ENCODE measurements around the gene NOA1. TPM values are rescaled to one million over a fixed set of nuclear protein-coding genes. Genes with fewer than 3 reads are reported as not detected.

NOA1 gene
- total RNA-seq (ENCODE audit: low replicate concordance): 20.4 and 24.9 TPM in 2 replicates

GRCh38 chr4:56977321-56978012 lies at the start of gene NOA1:
NOA1 (minus strand) TSS chr4:56977606; CDS start chr4:56977585, 21 bp downstream.
- peak within 1 kb of the TSS; percentile 92 for H3K27ac Mint-ChIP-seq
- no peaks in the 10 kb centered on the region for H3K9me3 Mint-ChIP-seq
- Histone ChIP-seq H3K9ac (peak within 1 kb of the TSS; percentile 40), H3K36me3 (peaks cover 9% of the 10 kb centered on the region), H3K79me2 (ENCODE audit: low read depth) (peaks cover 72% of the 10 kb centered on the region), H3K4me3 (peak within 1 kb of the TSS; percentile 71), H2AFZ (replicated peaks) (peak within 1 kb of the TSS; percentile 87), H3K27ac (peak within 1 kb of the TSS; percentile 57), H3K27me3 (no peaks in the 10 kb centered on the region), H3K9me3 (ENCODE audit: low read depth) (no peaks in the 10 kb centered on the region), H4K20me1 (ENCODE audit: low read depth) (peaks cover 51% of the 10 kb centered on the region), H3K4me2 (peak within 1 kb of the TSS; percentile 91), H3F3A (ENCODE audit: low read depth) (peaks cover 15% of the 10 kb centered on the region), H3K4me1 (peaks cover 13% of the 10 kb centered on the region)
- DNase-seq (ENCODE audit: low spot score): peak; percentile 97
- peaks cover 8% of the 10 kb centered on the region for H3K27me3 Mint-ChIP-seq (ENCODE audit: insufficient read depth, low read depth)
- peak within 1 kb of the TSS; percentile 100 for H3K4me3 Mint-ChIP-seq
- no peak for TF ChIP-seq EZH2phosphoT487 (IDR thresholded peaks at IDR 0.05)
- TF ChIP-seq, protein P1, sequence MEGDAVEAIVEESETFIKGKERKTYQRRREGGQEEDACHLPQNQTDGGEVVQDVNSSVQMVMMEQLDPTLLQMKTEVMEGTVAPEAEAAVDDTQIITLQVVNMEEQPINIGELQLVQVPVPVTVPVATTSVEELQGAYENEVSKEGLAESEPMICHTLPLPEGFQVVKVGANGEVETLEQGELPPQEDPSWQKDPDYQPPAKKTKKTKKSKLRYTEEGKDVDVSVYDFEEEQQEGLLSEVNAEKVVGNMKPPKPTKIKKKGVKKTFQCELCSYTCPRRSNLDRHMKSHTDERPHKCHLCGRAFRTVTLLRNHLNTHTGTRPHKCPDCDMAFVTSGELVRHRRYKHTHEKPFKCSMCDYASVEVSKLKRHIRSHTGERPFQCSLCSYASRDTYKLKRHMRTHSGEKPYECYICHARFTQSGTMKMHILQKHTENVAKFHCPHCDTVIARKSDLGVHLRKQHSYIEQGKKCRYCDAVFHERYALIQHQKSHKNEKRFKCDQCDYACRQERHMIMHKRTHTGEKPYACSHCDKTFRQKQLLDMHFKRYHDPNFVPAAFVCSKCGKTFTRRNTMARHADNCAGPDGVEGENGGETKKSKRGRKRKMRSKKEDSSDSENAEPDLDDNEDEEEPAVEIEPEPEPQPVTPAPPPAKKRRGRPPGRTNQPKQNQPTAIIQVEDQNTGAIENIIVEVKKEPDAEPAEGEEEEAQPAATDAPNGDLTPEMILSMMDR (IDR thresholded peaks at IDR 0.05): no peak
- TF ChIP-seq EZH2 (IDR thresholded peaks at IDR 0.05): no peak
- peaks cover 21% of the 10 kb centered on the region for H3K36me3 Mint-ChIP-seq
- peaks cover 24% of the 10 kb centered on the region for H3K4me1 Mint-ChIP-seq

- Mint-ChIP-seq H3K9me3 (no peaks in the 10 kb centered on the region), H3K27ac (no peak overlapping the region), H3K36me3 (peaks cover 47% of the 10 kb centered on the region)
Observed at GRCh38 chr4:57023104-57023503, 45.7 kb upstream of the NOA1 start.

GRCh38 chr4:57020467-57021101 lies 43.2 kb upstream of the NOA1 start:
- Mint-ChIP-seq H3K4me3 (no peak overlapping the region), H3K27ac (no peak overlapping the region), H3K4me1 (no peaks in the 10 kb centered on the region), H3K9me3 (no peaks in the 10 kb centered on the region), H3K27me3 (ENCODE audit: insufficient read depth, low read depth) (no peaks in the 10 kb centered on the region), H3K36me3 (peaks cover 55% of the 10 kb centered on the region)
- H3K9me3 ChIP-seq (ENCODE audit: low read depth): no peaks in the 10 kb centered on the region
- H3K79me2 ChIP-seq (ENCODE audit: low read depth): no peaks in the 10 kb centered on the region
- no peaks in the 10 kb centered on the region for H4K20me1 ChIP-seq (ENCODE audit: low read depth)
- no peak overlapping the region for H2AFZ ChIP-seq (replicated peaks)
- no peak for DNase-seq (ENCODE audit: low spot score)
- H3K4me1 ChIP-seq: no peaks in the 10 kb centered on the region
- H3K9ac ChIP-seq: no peak overlapping the region
- H3F3A ChIP-seq (ENCODE audit: low read depth): no peaks in the 10 kb centered on the region
- H3K4me2 ChIP-seq: no peak overlapping the region
- no peaks in the 10 kb centered on the region for H3K27me3 ChIP-seq
- no peak for TF ChIP-seq EZH2phosphoT487 (IDR thresholded peaks at IDR 0.05)
- TF ChIP-seq EZH2 (IDR thresholded peaks at IDR 0.05): no peak
- TF ChIP-seq, protein P1 (IDR thresholded peaks at IDR 0.05): no peak
- H3K36me3 ChIP-seq: peaks cover 30% of the 10 kb centered on the region
- H3K4me3 ChIP-seq: no peak overlapping the region
- no peak overlapping the region for H3K27ac ChIP-seq

More at GRCh38 chr4:57023104-57023503, 45.7 kb upstream of the NOA1 start:
- Histone ChIP-seq H2AFZ (replicated peaks) (no peak overlapping the region), H3K36me3 (peaks cover 37% of the 10 kb centered on the region), H3K9ac (no peak overlapping the region), H3K27me3 (no peaks in the 10 kb centered on the region), H3K27ac (no peak overlapping the region), H3K4me3 (no peak overlapping the region), H3K4me2 (no peak overlapping the region), H3K9me3 (ENCODE audit: low read depth) (no peaks in the 10 kb centered on the region), H3K4me1 (no peaks in the 10 kb centered on the region), H4K20me1 (ENCODE audit: low read depth) (no peaks in the 10 kb centered on the region), H3F3A (ENCODE audit: low read depth) (no peaks in the 10 kb centered on the region), H3K79me2 (ENCODE audit: low read depth) (no peaks in the 10 kb centered on the region)
- H3K27me3 Mint-ChIP-seq (ENCODE audit: insufficient read depth, low read depth): no peaks in the 10 kb centered on the region
- no peaks in the 10 kb centered on the region for H3K4me1 Mint-ChIP-seq
- H3K4me3 Mint-ChIP-seq: no peak overlapping the region
- TF ChIP-seq, protein P1 (IDR thresholded peaks at IDR 0.05): no peak
- TF ChIP-seq EZH2phosphoT487 (IDR thresholded peaks at IDR 0.05) (no peak), EZH2 (IDR thresholded peaks at IDR 0.05) (no peak)
- DNase-seq (ENCODE audit: low spot score): no peak
